Heart left ventricle (tissue), 16 donors: Measurements from ENCODE around the gene MCC. TPM values are rescaled to one million over a fixed set of nuclear protein-coding genes. Genes with fewer than 3 reads are reported as not detected.
A peak's percentile ranks its signal among the peaks of the same experiment; 100 is the strongest.

Experiments used
- ATAC-seq, 4 donors: fragments of 200-7000 bp; cut with Tn5 transposase; one replicate each; pipeline ENCODE4 v1.9.1; 2020 to 2022; ENCODE audit warnings: moderate library complexity in 4 of 4, mild to moderate bottlenecking in 3 of 4, moderate number of reproducible peaks in 1 of 4
- DNase-seq, 5 donors: peaks; one replicate each; pipeline ENCODE4 v3.0.0-alpha.2; 2020
- H3K27ac ChIP-seq, 12 donors: fragments of 200-600 bp; sonication (generic) in 4 of 12; one replicate each; pipeline versions ENCODE4 v1.5.0 to v1.8.0; 2016 to 2022; ENCODE audit warnings: mild to moderate bottlenecking in 2 of 12
- H3K27me3 ChIP-seq, 9 donors: fragments of 200-600 bp; sonication (generic) in 2 of 9; one replicate each; pipeline versions ENCODE4 v1.5.1 to v1.8.0; 2016 to 2022; ENCODE audit warnings: mild to moderate bottlenecking in 3 of 9
- H3K36me3 ChIP-seq, 9 donors: fragments of 200-600 bp; sonication (generic) in 2 of 9; one replicate each; pipeline versions ENCODE4 v1.5.0 to v1.8.0; 2018 to 2022; ENCODE audit warnings: mild to moderate bottlenecking in 2 of 9
- H3K4me1 ChIP-seq, 12 donors: fragments of 200-600 bp; sonication (generic) in 4 of 12; one replicate each; pipeline versions ENCODE4 v1.5.0 to v1.8.0; 2016 to 2022; ENCODE audit warnings: mild to moderate bottlenecking in 3 of 12
- H3K4me3 ChIP-seq, 12 donors: fragments of 200-600 bp; sonication (generic) in 4 of 12; one replicate each; pipeline versions ENCODE4 v1.5.0 to v1.8.0; 2017 to 2022; ENCODE audit warnings: mild to moderate bottlenecking in 9 of 12, moderate library complexity in 4 of 12
- H3K9me3 ChIP-seq, 12 donors: fragments of 200-600 bp; sonication (generic) in 4 of 12; one replicate each; pipeline versions ENCODE4 v1.5.0 to v1.8.0; 2016 to 2022; ENCODE audit warnings: mild to moderate bottlenecking in 1 of 12
- CTCF ChIP-seq, 12 donors: fragments of 200-600 bp; sonication (generic) in 4 of 12; IDR thresholded peaks; one replicate each; pipeline versions ENCODE4 v1.5.0 to v1.8.0; 2018 to 2022; ENCODE audit warnings: antibody characterized with exemption in 12 of 12, mild to moderate bottlenecking in 5 of 12
- POLR2A ChIP-seq, 2 donors: fragments of 450-650 bp; IDR thresholded peaks; one replicate each; pipeline ENCODE4 v1.6.1; 2017; ENCODE audit warnings: antibody characterized with exemption in 2 of 2, mild to moderate bottlenecking in 2 of 2, moderate library complexity in 2 of 2
- WGBS, 4 donors: extraction: QIAGEN DNeasy Blood & Tissue Kit in 2 of 4; methylation state at CpG; one replicate each; pipeline versions ENCODE4 v1.1.5 to v1.1.7; 2013 to 2018; 5-methylcytosine and 5-hydroxymethylcytosine counted together
- intact Hi-C, 10 donors: fragments of 100-400 bp; cut with DNase I; formaldehyde crosslinking; loops; one replicate each; pipeline versions ENCODE4 v1.11.1 to v1.14.2; 2022
- polyA plus RNA-seq, 2 donors: library from polyadenylated mRNA; stranded (reverse); fragments of 200-250 nt; gene quantifications; one replicate each; pipeline ENCODE4 v1.2.3, GENCODE V29; 2013
- total RNA-seq, 9 donors: library from RNA; depleted of rRNA in 2 of 9; stranded (reverse); fragments of >200 nt in 2 of 9; fragmentation: NEBNext Ultra II Directional in 3 of 9; extraction: Animal tissue kit (Norgen Biotek cat#: 25700) in 3 of 9; gene quantifications; one replicate each; pipeline versions ENCODE4 v1.1.0 to v1.2.4, GENCODE V29; 2016 to 2023
- donor health status: ischemic (EF 13 %, LVEDD 7.1; RV severe dilation, severe dysfunction).
- donor health status: healthy with polysubstance abuse.
- donor health status: DM: no; HTN: yes; CAD: no.
- donor health status: DM: no; HTN: no; CAD: no.
- donor health status: ischemic (EF 25% LVEDD 6.9; RV normal size, moderate dysfunction).
- donor health status: ischemic (EF 25% LVEDD 5.7; RV mildly dilated, moderate dysfunction).
- donor health status: healthy.
- donor health status: DM: yes; HTN: yes; CAD: no.
- donor health status: ischemic (EF 35%, LVEDD 5.7; RV mildly dilated, moderate dysfunction).
- donor health status: nonischemic (EF 11% LVEDD 7.7; RV severe dilation, severe dysfunction).
- donor health status: DM: yes; HTN: yes; CAD: no.
- donor health status: PGD.
- donor health status: ischemic (EF 29% LVEDD 5.4; RV normal size, mild dysfunction).
- donor health status: nonischemic (EF 23%, LVEDD 6.1; RV moderate dilation, normal function).

Gene MCC
- total and polyA plus RNA-seq, 11 donors: 6.1 to 33.8 (median 24.3) TPM

- DNase-seq (peak in 4 of 5 donors; percentile 35 to 50 (median 40)), ATAC-seq (peak in 3 of 4 donors; percentile 41 to 72 (median 61))
- intact Hi-C loops: loop anchor here in 8 of 10 donors (2.0 to 10.0 kb wide), 9 partner anchors 106 to 228 kb away; partner anchors contain the start of genes YTHDC2 (in 4 of the 8) and MCC (in 3 of the 8)
Observed at GRCh38 chr5:113378959-113379541, 109.2 kb downstream of the MCC start.

GRCh38 chr5:113378514-113378913 is 109.7 kb downstream of the MCC start:
- DNase-seq (no peak), ATAC-seq (no peak)
- H3K4me3 ChIP-seq: no peak overlapping the region
- H3K36me3 ChIP-seq: no peaks in the 10 kb centered on the region
- TF ChIP-seq POLR2A (IDR thresholded peaks at IDR 0.05): no peak
- TF ChIP-seq CTCF (IDR thresholded peaks at IDR 0.05): no peak
- intact Hi-C loops: loop anchor here in 8 of 10 donors (2.0 to 10.0 kb wide), 9 partner anchors 106 to 229 kb away; partner anchors contain the start of genes YTHDC2 (in 4 of the 8) and MCC (in 3 of the 8)
- H3K27me3 ChIP-seq: no peaks in the 10 kb centered on the region
- H3K9me3 ChIP-seq: no peaks in the 10 kb centered on the region
- H3K27ac ChIP-seq: peak overlapping the region in 1 of 12 donors; percentile 37
- whole genome bisulfite sequencing, 4 donors: 46 to 48% (median 47%) methylated on average over 2 of the region's 2 CpGs
- peaks cover 0 to 29% (median 7%) of the 10 kb centered on the region in 12 donors for H3K4me1 ChIP-seq

More at GRCh38 chr5:113378959-113379541, 109.2 kb downstream of the MCC start:
- TF ChIP-seq CTCF (IDR thresholded peaks at IDR 0.05) (peak; percentile 56 to 83 (median 74)), POLR2A (IDR thresholded peaks at IDR 0.05) (no peak)
- WGBS, 4 donors: 18 to 20% (median 18%) methylated on average over 4 of the region's 4 CpGs
- Histone ChIP-seq H3K36me3 (no peaks in the 10 kb centered on the region), H3K4me1 (peaks cover 0 to 29% (median 7%) of the 10 kb centered on the region in 12 donors), H3K4me3 (no peak overlapping the region), H3K27me3 (no peaks in the 10 kb centered on the region), H3K9me3 (no peaks in the 10 kb centered on the region), H3K27ac (no peak overlapping the region)

GRCh38 chr5:113378081-113378480 is 110.2 kb downstream of the MCC start:
- H3K27ac ChIP-seq: peak overlapping the region in 1 of 12 donors; percentile 37
- H3K4me1 ChIP-seq: peaks cover 0 to 29% (median 7%) of the 10 kb centered on the region in 12 donors
- DNase-seq: no peak
- H3K36me3 ChIP-seq: no peaks in the 10 kb centered on the region
- H3K4me3 ChIP-seq: no peak overlapping the region
- H3K27me3 ChIP-seq: no peaks in the 10 kb centered on the region
- intact Hi-C loops: loop anchor here in 8 of 10 donors (2.0 to 10.0 kb wide), 9 partner anchors 107 to 229 kb away; partner anchors contain the start of genes YTHDC2 (in 4 of the 8) and MCC (in 3 of the 8)
- H3K9me3 ChIP-seq: no peaks in the 10 kb centered on the region
- no peak for ATAC-seq
- no peak for TF ChIP-seq POLR2A (IDR thresholded peaks at IDR 0.05)
- TF ChIP-seq CTCF (IDR thresholded peaks at IDR 0.05): no peak

GRCh38 chr5:113376640-113377039 is 111.6 kb downstream of the MCC start:
- no peak for TF ChIP-seq POLR2A (IDR thresholded peaks at IDR 0.05)
- TF ChIP-seq CTCF (IDR thresholded peaks at IDR 0.05): no peak
- no peak overlapping the region for H3K4me3 ChIP-seq
- H3K27ac ChIP-seq: no peak overlapping the region
- 91 to 98% (median 97%) methylated on average over 3 of the region's 3 CpGs for WGBS, 4 donors
- no peaks in the 10 kb centered on the region for H3K9me3 ChIP-seq
- no peaks in the 10 kb centered on the region for H3K27me3 ChIP-seq
- H3K4me1 ChIP-seq: peaks cover 0 to 36% (median 8%) of the 10 kb centered on the region in 12 donors
- ATAC-seq (no peak), DNase-seq (no peak)
- no peaks in the 10 kb centered on the region for H3K36me3 ChIP-seq
- intact Hi-C loops: loop anchor here in 8 of 10 donors (5.0 to 10.0 kb wide), 7 partner anchors 108 to 231 kb away; partner anchors contain the start of genes MCC (in 3 of the 8) and YTHDC2 (in 3 of the 8)
